T-helper 22 cell (primary cell): Measurements from ENCODE around the gene SNRNP40.

Experiments used
- DNase-seq: peaks from one replicate; pipeline ENCODE4 v3.0.0-alpha.2; 2020; ENCODE audit warnings: low read depth

SNRNP40 gene

DNA sequence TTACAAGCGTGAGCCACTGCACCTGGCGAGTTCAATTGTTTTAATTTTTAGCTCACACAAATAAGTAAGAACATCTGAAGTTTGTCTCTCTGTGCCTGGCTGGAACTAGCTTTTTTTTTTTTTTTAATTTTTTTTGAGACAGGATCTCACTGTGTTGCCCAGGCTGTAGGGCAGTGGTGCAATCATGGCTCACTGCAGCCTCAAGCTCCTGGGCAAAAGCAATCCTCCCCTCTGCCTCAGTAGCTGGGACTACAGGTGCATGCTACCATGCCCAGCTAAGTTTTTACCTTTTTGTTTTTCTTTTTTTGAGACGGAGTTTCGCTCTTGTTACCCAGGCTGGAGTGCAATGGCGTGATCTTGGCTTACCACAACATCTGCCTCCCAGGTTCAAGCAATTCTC lies 64.8 kb downstream of the SNRNP40 start:
- DNase-seq, result no peak

DNA sequence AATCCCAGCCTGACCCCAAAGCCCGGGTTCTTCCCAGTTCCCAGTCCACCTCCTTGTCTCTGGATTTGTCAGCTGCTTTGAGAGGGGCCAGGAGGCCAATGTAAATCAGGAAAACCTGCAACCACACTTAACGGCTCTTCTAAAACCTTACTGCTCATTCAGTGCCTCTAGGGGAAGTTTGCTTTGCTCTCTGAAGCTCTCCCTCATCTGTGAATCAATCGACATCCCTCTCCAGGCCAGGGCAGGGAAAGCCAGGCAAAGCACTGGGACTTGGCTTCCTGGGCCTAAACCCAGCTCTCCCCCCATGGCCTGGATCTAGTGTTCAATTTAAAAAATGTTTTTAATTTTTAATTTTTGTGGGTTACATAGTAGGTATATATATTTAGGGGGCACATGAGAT lies 66.2 kb downstream of the SNRNP40 start:
- DNase-seq, result no peak

DNA sequence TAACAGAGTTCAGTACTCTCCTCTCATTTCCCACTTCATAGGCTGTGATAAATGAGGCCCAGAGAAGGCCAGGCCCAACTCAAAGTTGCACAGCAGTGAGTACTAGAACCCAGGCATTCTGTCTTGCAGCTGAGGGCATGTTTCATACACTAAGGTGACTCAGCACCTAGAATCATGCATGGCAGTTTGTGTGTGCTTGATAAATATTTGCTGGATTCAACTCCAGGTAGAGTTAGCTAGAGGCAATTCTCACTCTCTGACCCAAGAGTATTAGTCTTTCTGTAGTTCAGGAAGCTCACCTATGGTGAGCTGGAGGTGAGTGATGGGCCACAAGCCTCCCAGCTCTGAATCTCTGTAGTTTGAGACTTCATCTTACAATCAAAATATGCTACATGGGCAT lies 67.6 kb downstream of the SNRNP40 start:
- DNase-seq, result no peak

DNA sequence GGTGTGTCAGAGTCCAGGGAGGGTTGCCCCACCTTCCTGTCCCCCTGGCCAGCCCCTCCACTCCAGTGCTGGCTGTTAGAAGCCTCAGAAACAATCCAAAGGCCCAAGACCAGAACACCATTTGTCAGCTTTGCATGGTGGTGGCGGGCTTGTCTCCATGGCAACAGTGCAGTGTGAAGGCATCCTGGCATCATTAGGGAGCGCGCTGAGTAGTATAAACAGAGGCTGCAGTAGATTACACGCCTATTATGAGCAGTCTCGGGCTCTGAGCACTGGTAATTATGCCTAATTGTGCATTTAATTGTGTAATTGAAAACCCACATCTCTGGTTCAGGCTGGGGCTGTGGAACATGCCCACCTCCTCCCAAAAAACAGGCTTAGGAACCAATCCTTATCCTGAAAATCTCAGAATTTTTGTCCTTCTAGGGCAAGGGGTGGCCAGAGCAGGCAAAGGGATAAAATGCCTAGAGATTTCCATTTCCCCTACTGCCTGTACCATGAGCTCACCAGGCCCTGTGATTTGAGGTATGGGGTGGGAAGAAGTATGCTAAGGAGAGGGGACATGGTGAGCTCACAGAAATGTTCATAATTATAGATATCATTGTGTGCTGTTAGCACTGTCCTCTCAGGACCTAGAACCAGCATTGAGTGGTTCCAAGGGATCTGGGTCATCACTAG lies 68.6 kb downstream of the SNRNP40 start:
- DNase-seq, result no peak

DNA sequence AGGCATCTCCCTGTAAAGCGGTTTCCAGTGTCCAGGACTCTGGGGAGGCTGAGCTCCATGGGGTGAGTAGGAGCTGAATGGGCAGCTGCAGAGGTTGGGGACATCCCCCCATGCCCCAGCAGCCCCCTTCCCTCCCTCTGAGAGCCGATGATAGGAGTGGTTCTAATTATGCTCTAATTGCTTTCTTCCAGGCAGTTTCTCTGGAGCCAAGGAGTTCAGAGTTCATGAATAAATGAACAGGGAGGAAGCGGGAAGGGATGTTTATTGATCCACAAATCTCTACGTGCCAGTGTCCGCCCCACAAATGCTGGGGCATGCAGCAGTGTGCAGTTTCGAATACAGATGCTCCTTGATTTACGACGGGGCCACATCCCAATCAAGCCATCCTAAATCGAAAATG lies 72.5 kb downstream of the SNRNP40 start:
- DNase-seq, result no peak

DNA sequence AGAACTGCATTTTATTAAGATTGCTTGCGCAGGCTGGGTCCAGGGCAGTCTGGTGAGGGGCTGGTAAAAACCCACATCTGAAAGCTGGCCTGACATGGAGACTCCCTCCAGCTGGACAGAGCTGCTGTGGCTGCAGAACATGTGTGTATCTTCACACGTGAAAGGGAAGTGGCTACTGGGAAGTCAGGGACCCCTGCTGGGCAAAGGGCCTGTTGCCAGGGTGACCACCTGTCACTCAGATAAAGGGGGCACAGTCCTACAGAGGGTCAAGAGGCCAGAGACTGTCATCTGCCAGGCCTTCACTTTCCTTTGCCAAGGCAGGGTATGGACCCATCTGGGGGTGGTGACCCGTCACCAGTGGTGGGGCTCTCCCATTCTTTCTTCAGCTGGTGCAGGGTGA lies 74.4 kb downstream of the SNRNP40 start:
- no peak for DNase-seq

DNA sequence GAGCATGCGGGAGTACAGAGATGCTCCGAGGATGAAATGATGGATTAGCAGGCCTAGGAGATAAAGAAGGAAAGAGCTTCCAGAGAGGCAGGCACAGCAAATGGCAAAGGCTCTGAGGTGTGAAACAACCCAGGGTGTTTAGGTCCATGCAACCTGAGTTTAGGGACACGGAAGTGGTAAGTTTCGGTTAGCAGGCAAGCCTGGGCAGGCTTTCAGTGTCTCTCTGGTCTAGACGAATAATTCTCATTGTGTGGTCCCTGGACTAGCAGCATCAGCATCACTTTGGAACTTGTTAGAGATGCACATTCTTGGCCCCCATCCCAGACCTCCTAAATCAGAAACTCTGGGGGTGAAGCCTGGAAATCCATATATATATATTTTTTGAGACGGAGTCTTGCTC lies 75.5 kb downstream of the SNRNP40 start:
- no peak for DNase-seq

DNA sequence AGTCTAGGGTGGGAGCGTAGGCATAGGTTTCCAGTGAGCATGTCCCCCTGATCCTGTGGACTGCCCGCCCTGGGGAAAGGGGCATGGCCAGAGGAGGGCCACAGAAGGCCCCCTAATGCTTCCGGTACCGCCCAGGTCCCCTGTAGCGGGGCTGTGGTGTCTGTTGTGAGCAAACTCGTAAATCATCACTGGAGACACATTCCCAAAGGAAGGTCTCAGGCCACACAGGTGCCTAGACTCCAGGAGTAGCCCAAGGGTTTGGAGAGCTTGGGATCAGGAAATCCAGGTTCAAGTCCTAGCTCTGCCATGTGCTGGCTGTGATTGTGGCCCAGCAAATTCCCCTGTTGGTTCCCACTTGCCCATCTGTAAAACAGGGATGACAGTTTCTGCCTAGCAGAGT lies 77.1 kb downstream of the SNRNP40 start:
- no peak for DNase-seq

DNA sequence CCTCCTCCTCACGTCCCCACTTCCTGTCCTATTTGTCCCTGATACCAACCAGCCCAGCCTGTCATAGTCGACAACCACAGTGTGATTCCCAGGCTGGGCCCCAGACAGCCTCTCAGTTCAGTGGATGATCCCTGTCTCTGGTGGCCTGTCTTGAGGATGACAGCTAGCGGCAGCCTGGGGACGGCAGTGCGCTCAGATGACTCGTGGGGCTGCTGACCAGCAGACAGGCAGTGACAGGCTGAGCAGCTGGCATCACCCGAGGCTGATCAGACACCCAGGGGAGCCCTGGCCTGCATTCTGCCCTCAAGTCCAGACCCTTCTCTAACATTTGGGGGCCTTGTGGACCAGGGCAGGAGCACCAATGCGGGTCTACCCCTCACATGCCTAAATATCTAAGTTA lies 77.9 kb downstream of the SNRNP40 start:
- DNase-seq, result no peak

DNA sequence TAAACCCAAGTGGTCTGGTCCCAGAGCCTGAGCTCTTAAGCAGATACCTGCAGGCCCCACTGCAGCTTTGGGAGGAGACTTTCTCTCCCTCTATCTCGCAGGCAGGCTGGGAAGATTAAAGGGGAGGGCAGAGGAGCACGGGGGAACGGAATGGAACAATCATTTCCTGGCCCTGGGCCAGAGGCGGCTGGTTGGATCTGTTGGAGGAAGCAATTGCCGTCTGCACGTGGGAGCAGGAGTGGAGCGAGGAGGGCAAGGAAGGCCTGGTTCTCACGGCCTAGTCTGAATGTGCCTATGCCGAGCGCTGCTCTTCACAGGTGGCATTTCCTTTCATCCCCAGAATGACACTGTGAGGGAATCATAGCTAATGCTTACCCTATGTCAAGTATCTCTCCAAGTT lies 80.6 kb downstream of the SNRNP40 start:
- DNase-seq, result no peak

DNA sequence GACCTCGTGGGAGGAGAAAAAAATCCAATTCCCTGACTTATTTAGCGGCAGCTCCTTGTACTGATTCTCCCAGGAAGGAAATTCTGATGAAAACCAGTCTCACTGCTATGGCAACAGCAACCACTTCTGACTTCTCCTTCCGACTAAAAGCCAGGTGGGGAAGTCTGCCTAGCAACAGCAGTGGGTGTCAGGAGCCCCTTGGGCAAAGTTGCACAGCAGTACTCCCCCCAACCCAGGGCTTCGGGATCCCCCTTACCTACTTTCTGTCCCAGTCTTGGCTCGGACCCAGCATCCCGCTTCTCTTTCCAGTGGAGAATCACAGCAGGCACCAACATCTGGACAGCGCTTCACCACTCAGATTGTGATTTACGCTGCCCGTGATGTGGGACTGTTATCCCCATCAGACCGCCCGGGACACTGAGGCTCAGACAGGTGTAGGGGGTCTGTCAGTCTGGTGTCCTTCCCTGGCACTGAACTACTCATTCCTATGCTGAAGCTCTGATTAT lies 81.5 kb downstream of the SNRNP40 start:
- DNase-seq, result no peak

DNA sequence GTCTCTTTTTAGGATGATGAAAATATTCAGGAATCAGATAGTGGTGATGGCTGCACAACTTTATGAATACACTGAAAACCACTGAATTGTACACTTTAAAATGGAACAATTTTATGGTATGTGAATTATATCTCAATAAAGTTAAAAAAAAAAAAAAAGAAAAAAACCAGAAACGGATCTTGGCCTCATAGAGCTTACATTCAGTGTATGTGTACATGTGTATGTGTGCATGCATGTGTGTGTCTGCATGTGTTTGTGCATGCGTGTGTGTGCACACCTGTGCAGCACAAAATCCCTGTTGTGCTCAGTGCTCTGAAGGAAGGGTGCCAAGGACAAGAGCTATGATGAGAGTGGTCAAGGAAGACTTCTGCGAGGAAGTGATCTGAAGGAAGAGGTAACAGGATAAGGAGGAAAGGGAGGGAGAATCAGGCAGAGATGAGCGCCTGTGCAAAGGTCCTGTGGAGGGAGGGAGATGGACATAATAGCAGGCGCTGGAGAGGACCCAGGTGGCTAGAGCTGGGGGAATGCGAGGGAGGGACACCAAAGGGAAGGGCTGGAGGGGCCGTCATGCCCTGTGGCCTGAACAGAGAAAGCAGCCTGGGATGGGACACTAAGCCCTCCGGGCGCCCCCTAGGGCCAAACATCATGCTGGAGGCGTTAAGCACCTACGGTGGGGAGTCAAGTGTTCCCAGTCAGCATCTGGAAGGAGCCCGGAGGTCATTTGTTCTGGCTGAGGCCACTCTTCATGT lies 82.1 kb downstream of the SNRNP40 start:
- no peak for DNase-seq
